Measurements from ENCODE around the gene MOB1B.

DNA sequence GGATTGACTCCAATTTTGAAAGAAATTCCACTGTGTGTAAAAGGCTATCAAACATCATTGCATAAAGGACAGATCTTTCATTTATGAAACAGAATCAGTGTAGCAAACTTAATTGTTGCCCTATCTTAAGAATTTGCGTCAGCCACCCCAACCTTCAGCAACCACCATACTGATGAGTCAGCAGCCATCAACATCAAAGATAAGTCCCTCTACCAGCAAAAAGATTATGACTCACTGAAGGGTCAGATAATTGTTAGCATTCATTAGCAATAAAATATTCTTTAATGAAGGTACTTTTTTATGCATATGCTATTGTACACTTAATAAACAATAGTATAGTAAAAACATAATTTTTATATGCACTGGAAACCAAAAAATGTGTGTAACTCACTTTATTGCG lies 46.7 kb upstream of the MOB1B start:
- TF ChIP-seq, protein P1, sequence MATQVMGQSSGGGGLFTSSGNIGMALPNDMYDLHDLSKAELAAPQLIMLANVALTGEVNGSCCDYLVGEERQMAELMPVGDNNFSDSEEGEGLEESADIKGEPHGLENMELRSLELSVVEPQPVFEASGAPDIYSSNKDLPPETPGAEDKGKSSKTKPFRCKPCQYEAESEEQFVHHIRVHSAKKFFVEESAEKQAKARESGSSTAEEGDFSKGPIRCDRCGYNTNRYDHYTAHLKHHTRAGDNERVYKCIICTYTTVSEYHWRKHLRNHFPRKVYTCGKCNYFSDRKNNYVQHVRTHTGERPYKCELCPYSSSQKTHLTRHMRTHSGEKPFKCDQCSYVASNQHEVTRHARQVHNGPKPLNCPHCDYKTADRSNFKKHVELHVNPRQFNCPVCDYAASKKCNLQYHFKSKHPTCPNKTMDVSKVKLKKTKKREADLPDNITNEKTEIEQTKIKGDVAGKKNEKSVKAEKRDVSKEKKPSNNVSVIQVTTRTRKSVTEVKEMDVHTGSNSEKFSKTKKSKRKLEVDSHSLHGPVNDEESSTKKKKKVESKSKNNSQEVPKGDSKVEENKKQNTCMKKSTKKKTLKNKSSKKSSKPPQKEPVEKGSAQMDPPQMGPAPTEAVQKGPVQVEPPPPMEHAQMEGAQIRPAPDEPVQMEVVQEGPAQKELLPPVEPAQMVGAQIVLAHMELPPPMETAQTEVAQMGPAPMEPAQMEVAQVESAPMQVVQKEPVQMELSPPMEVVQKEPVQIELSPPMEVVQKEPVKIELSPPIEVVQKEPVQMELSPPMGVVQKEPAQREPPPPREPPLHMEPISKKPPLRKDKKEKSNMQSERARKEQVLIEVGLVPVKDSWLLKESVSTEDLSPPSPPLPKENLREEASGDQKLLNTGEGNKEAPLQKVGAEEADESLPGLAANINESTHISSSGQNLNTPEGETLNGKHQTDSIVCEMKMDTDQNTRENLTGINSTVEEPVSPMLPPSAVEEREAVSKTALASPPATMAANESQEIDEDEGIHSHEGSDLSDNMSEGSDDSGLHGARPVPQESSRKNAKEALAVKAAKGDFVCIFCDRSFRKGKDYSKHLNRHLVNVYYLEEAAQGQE (IDR thresholded peaks at IDR 0.05; ENCODE audit: low read depth): no peak
- TF ChIP-seq CBX3 (IDR thresholded peaks at IDR 0.05; ENCODE audit: low read depth) (no peak), POLR2A (IDR thresholded peaks at IDR 0.05; ENCODE audit: borderline replicate concordance, extremely low read depth, insufficient read depth, insufficient read length) (no peak)
- TF ChIP-seq, protein P2, sequence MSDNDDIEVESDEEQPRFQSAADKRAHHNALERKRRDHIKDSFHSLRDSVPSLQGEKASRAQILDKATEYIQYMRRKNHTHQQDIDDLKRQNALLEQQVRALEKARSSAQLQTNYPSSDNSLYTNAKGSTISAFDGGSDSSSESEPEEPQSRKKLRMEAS (IDR thresholded peaks at IDR 0.05): no peak

Measured in HCT116 (cell line).